ENCODE measurements around the gene KBTBD12.
"Not testable (repeated sequence)": the region's sequence is repeated elsewhere in the genome, so short reads cannot be mapped to it uniquely, and the experiment has no call there.

The KBTBD12 gene

GRCh38 chr3:127900536-127900935 lies 14.5 kb upstream of the KBTBD12 start:
- no peak overlapping the region for H3K27ac ChIP-seq
- H3K27me3 ChIP-seq (ENCODE audit: control insufficient read depth, insufficient read depth, low read length): no peaks in the 10 kb centered on the region
- H3K9ac ChIP-seq: no peak overlapping the region
- H3K79me2 ChIP-seq: no peaks in the 10 kb centered on the region
- no peak for TF ChIP-seq CTCF (IDR thresholded peaks at IDR 0.05)
- H3K36me3 ChIP-seq (ENCODE audit: control insufficient read depth, insufficient read depth, low read length): no peaks in the 10 kb centered on the region
- H3K4me1 ChIP-seq: no peaks in the 10 kb centered on the region
- no peak overlapping the region for H3K4me3 ChIP-seq (ENCODE audit: low read depth, low read length)
- H2AFZ ChIP-seq: no peak overlapping the region
- H3K4me2 ChIP-seq (ENCODE audit: low read length): no peak overlapping the region
- no peaks in the 10 kb centered on the region for H3K9me3 ChIP-seq (ENCODE audit: control insufficient read depth, low read length)

GRCh38 chr3:127902486-127902885 lies 12.5 kb upstream of the KBTBD12 start:
- Histone ChIP-seq H3K27ac (no peak overlapping the region), H3K4me2 (ENCODE audit: low read length) (no peak overlapping the region), H3K9me3 (ENCODE audit: control insufficient read depth, low read length) (no peaks in the 10 kb centered on the region), H3K4me3 (ENCODE audit: low read depth, low read length) (no peak overlapping the region), H3K4me1 (no peaks in the 10 kb centered on the region), H3K9ac (no peak overlapping the region), H2AFZ (no peak overlapping the region), H3K27me3 (ENCODE audit: control insufficient read depth, insufficient read depth, low read length) (no peaks in the 10 kb centered on the region), H3K36me3 (ENCODE audit: control insufficient read depth, insufficient read depth, low read length) (no peaks in the 10 kb centered on the region), H3K79me2 (no peaks in the 10 kb centered on the region)
- TF ChIP-seq CTCF (IDR thresholded peaks at IDR 0.05): no peak

GRCh38 chr3:127903611-127904375 lies 11.2 kb upstream of the KBTBD12 start:
- TF ChIP-seq CTCF (IDR thresholded peaks at IDR 0.05): no peak
- no peak overlapping the region for H2AFZ ChIP-seq
- H3K4me2 ChIP-seq (ENCODE audit: low read length): no peak overlapping the region
- H3K36me3 ChIP-seq (ENCODE audit: control insufficient read depth, insufficient read depth, low read length): no peaks in the 10 kb centered on the region
- no peak overlapping the region for H3K9ac ChIP-seq
- H3K4me1 ChIP-seq: no peaks in the 10 kb centered on the region
- no peak overlapping the region for H3K4me3 ChIP-seq (ENCODE audit: low read depth, low read length)
- H3K79me2 ChIP-seq: no peaks in the 10 kb centered on the region
- no peak overlapping the region for H3K27ac ChIP-seq
- no peaks in the 10 kb centered on the region for H3K27me3 ChIP-seq (ENCODE audit: control insufficient read depth, insufficient read depth, low read length)
- H3K9me3 ChIP-seq (ENCODE audit: control insufficient read depth, low read length): no peaks in the 10 kb centered on the region

- H3K9me3 ChIP-seq (ENCODE audit: control insufficient read depth, low read length): no peaks in the 10 kb centered on the region
- H3K4me2 ChIP-seq (ENCODE audit: low read length): no peak overlapping the region
- H2AFZ ChIP-seq: no peak overlapping the region
- H3K27me3 ChIP-seq (ENCODE audit: control insufficient read depth, insufficient read depth, low read length): no peaks in the 10 kb centered on the region
- no peak overlapping the region for H3K9ac ChIP-seq
- TF ChIP-seq CTCF (IDR thresholded peaks at IDR 0.05): no peak
- no peaks in the 10 kb centered on the region for H3K4me1 ChIP-seq
- no peaks in the 10 kb centered on the region for H3K36me3 ChIP-seq (ENCODE audit: control insufficient read depth, insufficient read depth, low read length)
- H3K4me3 ChIP-seq (ENCODE audit: low read depth, low read length): no peak overlapping the region
- no peak overlapping the region for H3K27ac ChIP-seq
- H3K79me2 ChIP-seq: no peaks in the 10 kb centered on the region
Observed at GRCh38 chr3:127905556-127905955, 9.5 kb upstream of the KBTBD12 start.

GRCh38 chr3:127906653-127907052 lies 8.4 kb upstream of the KBTBD12 start:
- H2AFZ ChIP-seq; H3K36me3 ChIP-seq (ENCODE audit: control insufficient read depth, insufficient read depth, low read length); H3K27ac ChIP-seq: not testable (repeated sequence)

More at GRCh38 chr3:127906653-127907052, 8.4 kb upstream of the KBTBD12 start:
- H3K4me2 ChIP-seq (ENCODE audit: low read length); H3K27me3 ChIP-seq (ENCODE audit: control insufficient read depth, insufficient read depth, low read length); H3K4me3 ChIP-seq (ENCODE audit: low read depth, low read length); H3K9me3 ChIP-seq (ENCODE audit: control insufficient read depth, low read length); H3K79me2 ChIP-seq; H3K9ac ChIP-seq; H3K4me1 ChIP-seq: not testable (repeated sequence)

Data from parathyroid adenoma (tissue), 2 donors.